H1 (cell line): ENCODE results near the gene MGME1. TPM values are rescaled to one million over a fixed set of nuclear protein-coding genes. Genes with fewer than 3 reads are reported as not detected.

Experiments used
- ATF2 ChIP-seq: IDR thresholded peaks from 2 replicates; pipeline ENCODE4 v1.6.1; 2012; ENCODE audit warnings: low read length, inconsistent platforms
- E2F6 ChIP-seq: IDR thresholded peaks from 2 replicates; pipeline ENCODE4 v1.6.1; 2012; ENCODE audit warnings: inconsistent platforms
- EZH2 ChIP-seq: fragments of 200-600 bp; sonication (generic); IDR thresholded peaks from 2 replicates; pipeline ENCODE4 v1.7.1; 2012; ENCODE audit warnings: low read depth, mild to moderate bottlenecking, moderate library complexity, low read length, inconsistent platforms; ENCODE audit not compliant: severe bottlenecking
- KDM5A ChIP-seq: fragments of 200-600 bp; IDR thresholded peaks from 2 replicates; pipeline ENCODE4 v1.7.1; 2012; ENCODE audit warnings: mild to moderate bottlenecking, low read length, inconsistent platforms, mixed read lengths
- SP2 ChIP-seq: IDR thresholded peaks from 2 replicates; pipeline ENCODE4 v1.6.1; 2012; ENCODE audit warnings: mild to moderate bottlenecking, low read length, inconsistent platforms
- YY1 ChIP-seq: IDR thresholded peaks from 2 replicates; pipeline ENCODE4 v1.6.1; 2011; ENCODE audit warnings: low read depth, mild to moderate bottlenecking, low read length
- polyA plus RNA-seq, 7 experiments: library from polyadenylated mRNA; depleted of rRNA in 3 of 7; stranded (reverse) in 5 of 7; unstranded in 2 of 7; fragments of >200 nt in 5 of 7; fragments of 200-250 nt in 2 of 7; gene quantifications; 1 replicate in 5 of 7; 2 replicates in 1 of 7; 4 replicates in 1 of 7; pipeline versions ENCODE4 v1.2.1 to v1.2.3, GENCODE V29; 2011 to 2013; ENCODE audit warnings: missing spikeins in 2 of 7, mixed read lengths in 2 of 7
- total RNA-seq: library from RNA; stranded (reverse); fragmentation: NEBNext Ultra II Directional; extraction: Animal tissue kit (Norgen Biotek cat#: 25700); gene quantifications from 2 replicates; pipeline ENCODE4 v1.2.1, GENCODE V29; 2021

The MGME1 gene
- total and polyA plus RNA-seq, 2 of the 8 experiments (the other 6 are each of a cell fraction or from before 2014, with no cell fraction given): 27.7 to 59.0 TPM

- TF ChIP-seq E2F6 (no peak), YY1 (no peak), SP2 (no peak), KDM5A (no peak), EZH2 (no peak), ATF2 (no peak)
Observed at GRCh38 chr20:17992847-17993513, 24.2 kb downstream of the MGME1 start (continued).
